Measurements from ENCODE around the gene USP25. TPM values are rescaled to one million over a fixed set of nuclear protein-coding genes. Genes with fewer than 3 reads are reported as not detected.
"Not testable (repeated sequence)": the region's sequence is repeated elsewhere in the genome, so short reads cannot be mapped to it uniquely, and the experiment has no call there.

Gene USP25
- polyA plus RNA-seq, 2 donors = 10.4 to 10.8 TPM

DNA sequence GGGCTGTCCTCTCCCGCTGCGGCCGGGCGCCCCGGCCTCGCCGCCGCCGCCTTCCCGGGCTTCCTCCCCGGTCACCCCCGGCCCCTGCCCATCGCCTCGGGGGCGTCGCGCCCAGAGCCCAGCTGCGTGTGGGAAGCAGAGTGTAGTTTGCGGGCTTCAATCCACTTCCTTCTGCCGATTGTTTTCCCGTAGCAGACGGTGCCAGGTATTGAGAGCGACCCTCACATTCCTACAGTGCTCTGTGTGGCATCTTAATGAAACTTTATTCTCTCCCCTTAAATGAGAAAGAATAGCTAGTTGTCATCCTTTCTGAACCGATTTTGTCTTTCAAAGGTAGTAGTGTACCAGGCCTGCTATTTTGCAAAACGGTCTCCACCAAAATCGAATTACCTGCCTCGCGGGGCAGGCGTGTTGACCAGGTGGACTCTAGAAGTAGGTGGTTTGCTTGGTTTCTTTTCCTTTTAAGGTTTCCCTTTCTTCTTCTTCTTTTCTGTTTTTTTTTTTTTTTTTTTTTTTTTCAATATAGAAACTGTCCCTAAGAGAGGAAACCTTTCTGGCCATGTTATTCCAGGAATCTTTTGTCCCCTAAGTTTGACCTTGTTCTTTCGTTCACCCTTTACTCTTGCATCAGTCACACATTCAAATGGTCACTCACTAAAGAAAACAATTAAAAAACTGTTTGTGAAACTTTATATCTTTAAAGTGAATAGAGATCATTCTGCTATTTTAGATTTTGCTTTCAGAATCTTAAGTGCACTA, 881 bp downstream of the USP25 start:
- Histone ChIP-seq H3K36me3 (ENCODE audit: control insufficient read depth in 2 of 2, insufficient read depth in 2 of 2, low read length in 1 of 2) (no peaks in the 10 kb centered on the region), H3K4me1 (ENCODE audit: control insufficient read depth in 2 of 2, insufficient read depth in 2 of 2, low read length in 1 of 2) (no peaks in the 10 kb centered on the region), H3K27ac (ENCODE audit: low read depth in 2 of 2, low read length in 1 of 2) (peak overlapping the region; percentile 97 to 98), H3K9me3 (ENCODE audit: control insufficient read depth in 2 of 2, insufficient read depth in 1 of 2, low read depth in 1 of 2, low read length in 1 of 2) (no peaks in the 10 kb centered on the region), H3K27me3 (ENCODE audit: control insufficient read depth in 1 of 2, insufficient read depth in 2 of 2, low read length in 2 of 2) (no peaks in the 10 kb centered on the region), H3K4me3 (ENCODE audit: low read depth in 1 of 2, low read length in 2 of 2) (peak overlapping the region; percentile 88 to 96)
- WGBS, 2 donors = 0 to 1% methylated on average over 27 to 30 of the region's 30 CpGs

DNA sequence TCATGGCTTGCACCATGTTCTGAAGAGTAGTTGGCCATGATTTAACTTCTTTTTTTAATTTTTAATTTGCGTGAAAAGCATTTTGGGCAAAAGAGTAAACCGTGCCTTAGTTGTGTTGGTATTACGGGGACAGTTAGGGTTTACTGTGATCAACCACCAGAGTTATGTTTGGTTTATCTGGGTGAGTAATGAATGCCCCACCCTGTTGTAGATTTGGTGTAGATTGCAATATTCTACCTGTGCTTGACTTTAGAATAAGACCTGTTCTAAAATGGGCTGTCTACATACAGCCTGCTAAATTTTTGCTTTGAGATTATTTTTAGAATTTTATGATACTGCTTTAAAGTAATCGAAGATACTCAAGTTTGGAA, 1.4 kb downstream of the USP25 start:
- H3K9me3 ChIP-seq (ENCODE audit: control insufficient read depth in 2 of 2, insufficient read depth in 1 of 2, low read depth in 1 of 2, low read length in 1 of 2) = no peaks in the 10 kb centered on the region
- peak overlapping the region in 1 of 2 donors; percentile 96 for H3K4me3 ChIP-seq (ENCODE audit: low read depth in 1 of 2, low read length in 2 of 2)
- no peaks in the 10 kb centered on the region for H3K36me3 ChIP-seq (ENCODE audit: control insufficient read depth in 2 of 2, insufficient read depth in 2 of 2, low read length in 1 of 2)
- H3K27ac ChIP-seq (ENCODE audit: low read depth in 2 of 2, low read length in 1 of 2) = no peak overlapping the region
- H3K27me3 ChIP-seq (ENCODE audit: control insufficient read depth in 1 of 2, insufficient read depth in 2 of 2, low read length in 2 of 2) = no peaks in the 10 kb centered on the region
- no peaks in the 10 kb centered on the region for H3K4me1 ChIP-seq (ENCODE audit: control insufficient read depth in 2 of 2, insufficient read depth in 2 of 2, low read length in 1 of 2)
- WGBS, 2 donors = 6 to 9% methylated on average over 4 of the region's 4 CpGs

DNA sequence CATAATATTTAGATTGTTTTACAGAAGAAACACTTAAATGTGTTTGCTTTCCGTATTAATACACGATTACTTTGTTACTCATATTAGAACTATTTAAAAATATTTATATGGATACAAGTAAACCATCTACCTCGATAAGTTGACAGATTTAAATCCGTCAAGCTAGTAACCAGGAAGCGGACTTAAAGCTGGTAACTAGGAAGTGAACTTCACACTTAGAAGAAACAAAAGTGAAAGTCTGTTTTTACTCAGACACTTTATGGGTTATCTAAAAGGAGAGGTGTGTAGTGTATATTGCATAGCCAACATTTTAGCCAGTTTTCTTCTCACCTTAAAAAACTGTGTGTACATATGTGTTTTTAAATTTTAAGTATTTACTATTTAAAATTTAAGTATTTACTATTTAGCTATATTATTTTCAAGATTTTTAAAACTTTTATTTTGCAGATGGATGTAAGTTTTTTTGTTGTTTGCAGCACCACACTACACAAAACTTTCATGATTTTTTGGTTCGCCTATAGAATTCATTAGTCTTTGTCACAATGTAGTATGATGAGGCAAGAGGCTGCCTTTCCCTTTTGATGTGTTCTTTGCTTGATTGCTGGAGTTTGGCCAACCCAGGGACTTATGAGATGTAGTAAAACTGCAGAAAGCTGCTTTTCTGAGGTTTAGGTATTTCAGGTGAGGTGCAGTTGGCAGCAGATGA, 2.7 kb downstream of the USP25 start:
- Histone ChIP-seq H3K4me1 (ENCODE audit: control insufficient read depth in 2 of 2, insufficient read depth in 2 of 2, low read length in 1 of 2) (no peaks in the 10 kb centered on the region), H3K36me3 (ENCODE audit: control insufficient read depth in 2 of 2, insufficient read depth in 2 of 2, low read length in 1 of 2) (no peaks in the 10 kb centered on the region), H3K4me3 (ENCODE audit: low read depth in 1 of 2, low read length in 2 of 2) (peak overlapping the region in 1 of 2 donors; percentile 28), H3K9me3 (ENCODE audit: control insufficient read depth in 2 of 2, insufficient read depth in 1 of 2, low read depth in 1 of 2, low read length in 1 of 2) (no peaks in the 10 kb centered on the region), H3K27ac (ENCODE audit: low read depth in 2 of 2, low read length in 1 of 2) (peak overlapping the region in 1 of 2 donors; percentile 33), H3K27me3 (ENCODE audit: control insufficient read depth in 1 of 2, insufficient read depth in 2 of 2, low read length in 2 of 2) (no peaks in the 10 kb centered on the region)
- WGBS, 2 donors = 9 to 10% methylated on average over 6 of the region's 6 CpGs

DNA sequence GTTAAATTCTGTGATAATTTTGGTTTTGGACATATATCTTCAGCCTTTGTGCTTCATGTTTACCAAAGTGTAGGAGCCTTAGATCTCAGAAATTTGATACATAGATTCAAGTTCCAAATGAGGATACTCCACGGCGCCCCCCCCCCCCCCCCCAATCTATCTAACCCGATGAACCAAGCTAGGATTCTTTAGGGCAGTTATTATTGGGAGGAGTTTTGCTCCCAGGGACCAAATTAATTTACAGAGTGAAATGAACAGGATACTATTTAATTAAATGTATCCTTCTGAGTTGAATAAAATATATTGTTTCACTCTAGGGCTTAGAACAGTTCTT, 3.2 kb downstream of the USP25 start:
- peak overlapping the region in 1 of 2 donors; percentile 33 for H3K27ac ChIP-seq (ENCODE audit: low read depth in 2 of 2, low read length in 1 of 2)
- no peaks in the 10 kb centered on the region for H3K27me3 ChIP-seq (ENCODE audit: control insufficient read depth in 1 of 2, insufficient read depth in 2 of 2, low read length in 2 of 2)
- WGBS, 2 donors = 12 to 13% methylated on average over 3 of the region's 3 CpGs
- peak overlapping the region in 1 of 2 donors; percentile 28 for H3K4me3 ChIP-seq (ENCODE audit: low read depth in 1 of 2, low read length in 2 of 2)
- H3K9me3 ChIP-seq (ENCODE audit: control insufficient read depth in 2 of 2, insufficient read depth in 1 of 2, low read depth in 1 of 2, low read length in 1 of 2) = no peaks in the 10 kb centered on the region
- no peaks in the 10 kb centered on the region for H3K4me1 ChIP-seq (ENCODE audit: control insufficient read depth in 2 of 2, insufficient read depth in 2 of 2, low read length in 1 of 2)
- H3K36me3 ChIP-seq (ENCODE audit: control insufficient read depth in 2 of 2, insufficient read depth in 2 of 2, low read length in 1 of 2) = no peaks in the 10 kb centered on the region

DNA sequence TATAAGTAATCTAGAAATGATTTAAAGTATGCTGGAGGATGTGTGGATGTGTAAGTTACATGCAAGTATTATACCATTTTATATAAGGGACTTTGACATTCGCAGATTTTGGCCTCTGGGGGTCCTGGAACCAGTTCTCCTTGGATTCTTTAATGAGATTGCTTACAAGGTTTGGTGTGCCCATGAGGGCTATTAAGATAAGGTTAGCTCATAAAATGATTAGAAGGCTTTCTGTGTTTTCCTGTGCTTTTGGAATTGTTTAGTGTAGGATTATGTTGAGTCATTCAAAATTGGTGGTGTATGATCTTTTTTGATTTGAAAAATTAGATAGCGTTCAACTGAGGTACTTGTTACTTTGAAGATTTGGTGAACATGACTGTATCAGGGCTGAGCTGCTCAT, 5.6 kb downstream of the USP25 start:
- Histone ChIP-seq H3K4me1 (ENCODE audit: control insufficient read depth in 2 of 2, insufficient read depth in 2 of 2, low read length in 1 of 2) (peaks cover 0 to 2% of the 10 kb centered on the region in 2 donors), H3K4me3 (ENCODE audit: low read depth in 1 of 2, low read length in 2 of 2) (no peak overlapping the region), H3K27me3 (ENCODE audit: control insufficient read depth in 1 of 2, insufficient read depth in 2 of 2, low read length in 2 of 2) (no peaks in the 10 kb centered on the region), H3K9me3 (ENCODE audit: control insufficient read depth in 2 of 2, insufficient read depth in 1 of 2, low read depth in 1 of 2, low read length in 1 of 2) (no peaks in the 10 kb centered on the region), H3K27ac (ENCODE audit: low read depth in 2 of 2, low read length in 1 of 2) (no peak overlapping the region), H3K36me3 (ENCODE audit: control insufficient read depth in 2 of 2, insufficient read depth in 2 of 2, low read length in 1 of 2) (no peaks in the 10 kb centered on the region)
- WGBS, 2 donors = 72 to 79% methylated on average over 2 of the region's 2 CpGs

DNA sequence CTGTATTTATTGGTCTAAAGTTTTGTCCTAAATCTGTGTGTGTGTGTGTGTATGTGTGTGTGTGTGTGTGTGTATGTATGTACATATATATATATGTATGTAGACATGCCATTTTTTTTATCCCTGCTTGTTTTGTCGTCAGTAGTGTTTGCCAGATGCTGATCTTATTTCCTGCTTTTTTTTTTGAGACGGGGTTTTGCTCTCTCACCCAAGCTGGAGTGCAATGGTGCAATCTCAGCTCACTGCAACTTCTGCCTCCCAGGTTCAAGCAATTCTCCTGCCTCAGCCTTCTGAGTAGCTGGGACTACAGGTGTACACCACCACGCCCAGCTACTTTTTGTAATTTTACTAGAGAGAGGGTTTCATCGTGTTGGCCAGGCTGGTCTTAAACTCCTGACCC, 6.1 kb downstream of the USP25 start:
- H3K4me1 ChIP-seq (ENCODE audit: control insufficient read depth in 2 of 2, insufficient read depth in 2 of 2, low read length in 1 of 2); H3K36me3 ChIP-seq (ENCODE audit: control insufficient read depth in 2 of 2, insufficient read depth in 2 of 2, low read length in 1 of 2); H3K4me3 ChIP-seq (ENCODE audit: low read depth in 1 of 2, low read length in 2 of 2); H3K9me3 ChIP-seq (ENCODE audit: control insufficient read depth in 2 of 2, insufficient read depth in 1 of 2, low read depth in 1 of 2, low read length in 1 of 2); H3K27me3 ChIP-seq (ENCODE audit: control insufficient read depth in 1 of 2, insufficient read depth in 2 of 2, low read length in 2 of 2); H3K27ac ChIP-seq (ENCODE audit: low read depth in 2 of 2, low read length in 1 of 2): not testable (repeated sequence)
- 43 to 53% methylated on average over 4 of the region's 4 CpGs for WGBS, 2 donors

DNA sequence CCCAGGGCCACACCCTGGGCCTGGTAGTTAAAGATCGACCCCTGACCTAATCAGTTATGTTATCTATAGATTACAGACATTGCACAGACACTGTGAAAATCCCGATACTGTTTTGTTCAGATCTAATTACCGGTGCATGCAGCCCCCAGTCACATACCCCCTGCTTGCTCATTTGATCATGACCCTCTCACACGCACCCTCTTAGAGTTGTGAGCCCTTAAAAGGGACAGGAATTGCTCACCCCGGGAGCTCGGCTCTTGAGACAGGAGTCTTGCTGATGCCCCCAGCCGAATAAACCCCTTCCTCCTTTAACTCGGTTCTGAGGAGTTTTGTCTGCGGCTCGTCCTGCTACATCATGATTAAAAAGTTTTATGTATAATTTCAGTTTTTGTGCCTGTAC, 9.0 kb downstream of the USP25 start:
- H3K9me3 ChIP-seq (ENCODE audit: control insufficient read depth in 2 of 2, insufficient read depth in 1 of 2, low read depth in 1 of 2, low read length in 1 of 2); H3K27ac ChIP-seq (ENCODE audit: low read depth in 2 of 2, low read length in 1 of 2): not testable (repeated sequence)
- WGBS, 2 donors = 75 to 86% methylated on average over 10 of the region's 10 CpGs

DNA sequence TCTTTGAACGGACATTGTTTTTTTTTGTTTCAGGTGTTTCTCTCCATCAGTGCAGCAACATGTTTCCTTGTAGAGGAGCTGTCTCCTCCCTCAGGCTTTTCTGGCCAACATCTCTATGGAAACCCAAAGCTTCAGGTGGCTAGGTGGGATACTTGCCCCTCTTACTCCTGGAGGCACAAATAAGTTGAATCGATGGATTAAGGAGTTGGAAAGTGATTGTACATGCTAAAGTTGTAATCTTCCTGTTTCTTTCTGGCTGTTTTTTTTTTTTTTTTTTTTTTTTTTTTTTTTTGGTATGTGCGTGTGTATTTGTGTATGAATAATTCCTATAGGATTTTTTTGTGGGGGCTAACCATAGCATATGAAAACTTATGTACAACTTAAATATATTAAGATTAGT, 10.6 kb downstream of the USP25 start:
- H3K9me3 ChIP-seq (ENCODE audit: control insufficient read depth in 2 of 2, insufficient read depth in 1 of 2, low read depth in 1 of 2, low read length in 1 of 2) = peaks cover 0 to under 1% of the 10 kb centered on the region in 2 donors
- H3K27ac ChIP-seq (ENCODE audit: low read depth in 2 of 2, low read length in 1 of 2) = no peak overlapping the region
- no peaks in the 10 kb centered on the region for H3K27me3 ChIP-seq (ENCODE audit: control insufficient read depth in 1 of 2, insufficient read depth in 2 of 2, low read length in 2 of 2)
- peaks cover 4 to 11% of the 10 kb centered on the region in 2 donors for H3K4me1 ChIP-seq (ENCODE audit: control insufficient read depth in 2 of 2, insufficient read depth in 2 of 2, low read length in 1 of 2)
- WGBS, 2 donors = 73 to 82% methylated on average over 3 of the region's 3 CpGs
- peaks cover 0 to 5% of the 10 kb centered on the region in 2 donors for H3K36me3 ChIP-seq (ENCODE audit: control insufficient read depth in 2 of 2, insufficient read depth in 2 of 2, low read length in 1 of 2)
- H3K4me3 ChIP-seq (ENCODE audit: low read depth in 1 of 2, low read length in 2 of 2) = no peak overlapping the region

More for the DNA sequence above, 9.0 kb downstream of the USP25 start:
- not testable (repeated sequence) for H3K4me3 ChIP-seq (ENCODE audit: low read depth in 1 of 2, low read length in 2 of 2); H3K27me3 ChIP-seq (ENCODE audit: control insufficient read depth in 1 of 2, insufficient read depth in 2 of 2, low read length in 2 of 2); H3K4me1 ChIP-seq (ENCODE audit: control insufficient read depth in 2 of 2, insufficient read depth in 2 of 2, low read length in 1 of 2); H3K36me3 ChIP-seq (ENCODE audit: control insufficient read depth in 2 of 2, insufficient read depth in 2 of 2, low read length in 1 of 2)

DNA sequence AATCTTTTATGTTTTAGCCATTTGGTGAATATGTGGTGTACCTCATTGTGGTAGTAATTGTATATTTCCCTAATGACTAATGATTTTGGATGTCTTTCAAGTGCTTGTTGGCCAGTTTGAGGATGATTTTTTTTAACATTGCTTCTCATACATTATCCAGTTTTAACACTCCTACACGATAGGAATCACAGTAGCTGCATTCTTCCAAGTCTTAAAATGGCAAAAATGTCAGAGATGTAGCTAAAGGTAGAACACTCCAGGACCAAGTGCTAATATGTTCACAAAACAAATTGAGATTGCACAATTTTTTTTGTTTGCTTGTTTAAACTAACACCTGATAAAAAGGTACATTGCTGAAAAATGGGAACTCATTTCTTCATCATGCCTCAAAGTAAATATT, 11.7 kb downstream of the USP25 start:
- Histone ChIP-seq H3K4me3 (ENCODE audit: low read depth in 1 of 2, low read length in 2 of 2) (no peak overlapping the region), H3K36me3 (ENCODE audit: control insufficient read depth in 2 of 2, insufficient read depth in 2 of 2, low read length in 1 of 2) (peaks cover 0 to 5% of the 10 kb centered on the region in 2 donors), H3K27me3 (ENCODE audit: control insufficient read depth in 1 of 2, insufficient read depth in 2 of 2, low read length in 2 of 2) (no peaks in the 10 kb centered on the region), H3K9me3 (ENCODE audit: control insufficient read depth in 2 of 2, insufficient read depth in 1 of 2, low read depth in 1 of 2, low read length in 1 of 2) (peaks cover 0 to 3% of the 10 kb centered on the region in 2 donors), H3K4me1 (ENCODE audit: control insufficient read depth in 2 of 2, insufficient read depth in 2 of 2, low read length in 1 of 2) (peaks cover 4 to 11% of the 10 kb centered on the region in 2 donors), H3K27ac (ENCODE audit: low read depth in 2 of 2, low read length in 1 of 2) (no peak overlapping the region)
- 30 to 41% methylated on average over 1 of the region's 1 CpG for WGBS, 2 donors
